H1 (cell line): Measurements from ENCODE around the gene STAT1. TPM values are rescaled to one million over a fixed set of nuclear protein-coding genes. Genes with fewer than 3 reads are reported as not detected.

Experiments
- CTBP2 ChIP-seq: IDR thresholded peaks from 2 replicates; pipeline ENCODE4 v1.7.0; 2011; ENCODE audit warnings: borderline replicate concordance, mild to moderate bottlenecking, moderate library complexity, mixed read lengths, low read length; ENCODE audit not compliant: insufficient read depth, insufficient read length
- CTCF ChIP-seq, 3 experiments: IDR thresholded peaks; 1 replicate in 2 of 3; 2 replicates in 1 of 3; pipeline versions ENCODE4 v1.5.1 to v1.6.1; 2011; ENCODE audit warnings: low read length in 3 of 3, mild to moderate bottlenecking in 3 of 3, inconsistent platforms in 2 of 3, low read depth in 1 of 3, moderate library complexity in 1 of 3; ENCODE audit not compliant: insufficient read depth in 1 of 3; ENCODE audit errors: control extremely low read depth in 1 of 3
- E2F6 ChIP-seq: IDR thresholded peaks from 2 replicates; pipeline ENCODE4 v1.6.1; 2012; ENCODE audit warnings: inconsistent platforms
- polyA plus RNA-seq, 7 experiments: library from polyadenylated mRNA; depleted of rRNA in 3 of 7; stranded (reverse) in 5 of 7; unstranded in 2 of 7; fragments of >200 nt in 5 of 7; fragments of 200-250 nt in 2 of 7; gene quantifications; 1 replicate in 5 of 7; 2 replicates in 1 of 7; 4 replicates in 1 of 7; pipeline versions ENCODE4 v1.2.1 to v1.2.3, GENCODE V29; 2011 to 2013; ENCODE audit warnings: missing spikeins in 2 of 7, mixed read lengths in 2 of 7
- total RNA-seq: library from RNA; stranded (reverse); fragmentation: NEBNext Ultra II Directional; extraction: Animal tissue kit (Norgen Biotek cat#: 25700); gene quantifications from 2 replicates; pipeline ENCODE4 v1.2.1, GENCODE V29; 2021

The STAT1 gene
- total and polyA plus RNA-seq, 2 of the 8 experiments (the other 6 are each of a cell fraction or from before 2014, with no cell fraction given), result 20.3 to 43.0 TPM

- TF ChIP-seq CTCF (IDR thresholded peaks at IDR 0.05; ENCODE audit: control extremely low read depth in 1 of 3, insufficient read depth in 1 of 3, low read depth in 1 of 3, low read length in 3 of 3) (no peak), CTBP2 (no peak), E2F6 (no peak)
Measured at GRCh38 chr2:190943706-190944105, 70.3 kb downstream of the STAT1 start (continued).
